GM19397 (cell line): ENCODE measurements around the gene UBE2L6.

Source experiments
- ATAC-seq: cut with Tn5 transposase; IDR thresholded peaks from one replicate; pipeline ENCODE4 v1.9.1; 2021; ENCODE audit warnings: mild to moderate bottlenecking, moderate library complexity; ENCODE audit not compliant: unreplicated experiment

The UBE2L6 gene

GRCh38 chr11:57567515-57568329 is at the start of gene UBE2L6:
UBE2L6 (minus strand) TSS chr11:57567672; CDS start chr11:57567611, 61 bp downstream.
- peak; percentile 65 for ATAC-seq

DNA sequence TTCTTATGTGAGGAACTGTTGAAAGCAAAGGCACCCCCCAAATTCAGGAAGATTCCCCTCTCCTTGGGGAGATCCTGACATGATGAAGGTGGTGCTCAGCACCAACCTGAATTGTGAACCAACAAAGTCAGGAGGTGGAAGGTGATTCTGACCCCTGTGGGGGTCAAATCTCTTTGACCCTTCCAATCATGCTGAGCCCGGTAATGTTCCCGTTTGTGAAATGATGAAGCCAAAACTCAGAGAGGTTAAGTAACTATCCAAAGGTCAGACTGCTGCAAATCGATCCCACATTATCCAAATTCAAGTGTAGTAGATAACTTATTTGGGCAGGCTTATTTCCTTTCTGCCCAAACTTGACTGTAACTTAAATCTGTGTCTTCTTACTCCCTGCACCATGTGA is 49.1 kb upstream of the UBE2L6 start:
- no peak for ATAC-seq

DNA sequence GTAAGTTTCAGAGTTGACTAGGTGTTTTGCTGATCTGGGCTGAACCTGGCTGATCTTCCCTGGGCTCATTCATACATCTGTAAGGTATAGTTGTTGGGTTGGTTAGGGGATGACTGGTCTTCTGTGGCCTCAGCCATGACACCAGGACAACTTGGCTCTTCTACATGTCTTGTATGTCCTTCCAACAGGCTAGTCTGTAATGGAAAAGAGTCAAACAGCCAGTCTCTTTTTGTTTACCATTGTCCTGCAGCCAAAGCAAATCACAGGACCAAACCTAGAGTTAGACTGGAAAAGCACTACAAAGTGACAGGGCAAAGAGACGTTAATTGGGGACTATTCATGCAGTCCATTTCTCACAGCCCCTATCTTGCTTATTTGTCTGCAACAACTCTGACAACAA is 47.8 kb upstream of the UBE2L6 start:
- no peak for ATAC-seq

DNA sequence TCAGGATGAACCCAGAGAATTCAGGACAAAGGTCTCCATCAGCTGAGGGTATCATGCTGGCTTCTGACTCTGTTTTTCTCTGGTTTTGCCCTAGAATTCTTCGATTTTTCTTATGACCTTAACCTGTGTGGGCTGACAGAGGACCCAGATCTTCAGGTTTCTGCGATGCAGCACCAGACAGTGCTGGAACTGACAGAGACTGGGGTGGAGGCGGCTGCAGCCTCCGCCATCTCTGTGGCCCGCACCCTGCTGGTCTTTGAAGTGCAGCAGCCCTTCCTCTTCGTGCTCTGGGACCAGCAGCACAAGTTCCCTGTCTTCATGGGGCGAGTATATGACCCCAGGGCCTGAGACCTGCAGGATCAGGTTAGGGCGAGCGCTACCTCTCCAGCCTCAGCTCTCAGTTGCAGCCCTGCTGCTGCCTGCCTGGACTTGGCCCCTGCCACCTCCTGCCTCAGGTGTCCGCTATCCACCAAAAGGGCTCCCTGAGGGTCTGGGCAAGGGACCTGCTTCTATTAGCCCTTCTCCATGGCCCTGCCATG is 46.8 kb upstream of the UBE2L6 start:
- no peak for ATAC-seq

GRCh38 chr11:57610170-57610569 is 42.7 kb upstream of the UBE2L6 start:
- ATAC-seq, result no peak

- ATAC-seq, result no peak
Observed at GRCh38 chr11:57605028-57605420, 37.6 kb upstream of the UBE2L6 start.

DNA sequence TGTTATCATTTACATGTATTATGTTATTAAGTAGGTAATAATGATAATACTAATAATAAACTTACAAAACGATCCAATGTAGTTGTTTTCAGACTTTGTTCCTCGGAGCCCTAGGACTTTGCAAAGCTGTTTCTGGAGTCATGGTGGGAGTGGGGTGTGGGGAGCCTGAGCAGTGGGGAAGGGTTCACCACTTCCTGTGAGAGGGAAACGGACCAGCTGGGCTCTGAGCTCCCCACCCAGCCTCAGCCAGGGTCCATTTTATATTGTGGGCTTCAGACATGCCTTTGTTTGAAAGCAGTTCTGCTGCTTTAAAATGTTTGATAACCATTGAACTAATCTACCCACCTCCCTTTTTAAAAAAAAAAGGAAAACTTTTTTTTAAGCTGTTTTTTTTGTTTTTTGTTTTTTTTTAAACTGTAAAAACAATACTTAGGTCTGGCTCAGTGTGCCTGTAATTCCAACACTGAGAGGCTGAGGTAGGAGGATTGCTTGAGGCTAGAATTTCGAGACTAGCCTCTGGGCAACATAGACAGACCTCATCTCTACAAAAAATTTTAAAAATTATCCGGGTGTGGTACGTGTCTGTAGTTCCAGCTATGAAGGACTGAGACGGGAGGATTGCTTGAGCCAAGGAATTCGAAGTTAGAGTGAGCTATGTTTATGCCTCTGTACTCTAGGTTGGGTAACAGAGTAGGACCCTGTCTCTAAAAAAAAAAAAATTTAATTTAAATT is 37.0 kb upstream of the UBE2L6 start:
- no peak for ATAC-seq

DNA sequence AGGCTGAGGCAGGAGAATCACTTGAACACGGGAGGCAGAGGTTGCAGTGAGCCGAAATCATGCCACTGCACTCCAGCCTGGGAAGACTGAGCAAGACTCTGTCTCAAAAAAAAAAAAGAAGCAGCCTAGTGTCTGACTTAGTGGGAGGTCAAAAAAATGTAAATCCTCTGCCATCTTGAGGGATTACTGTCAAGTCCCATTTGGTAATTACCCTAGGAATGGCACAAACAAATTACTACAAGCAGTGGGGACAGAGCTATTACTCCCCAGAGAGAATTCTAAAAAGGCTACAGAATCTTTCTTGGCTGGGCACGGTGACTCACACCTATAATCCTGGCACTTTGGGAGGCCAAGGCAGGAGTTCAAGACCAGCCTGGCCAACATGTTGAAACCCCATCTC is 33.8 kb upstream of the UBE2L6 start:
- no peak for ATAC-seq

- ATAC-seq, result no peak
Observed at GRCh38 chr11:57599381-57599780, 31.9 kb upstream of the UBE2L6 start.

DNA sequence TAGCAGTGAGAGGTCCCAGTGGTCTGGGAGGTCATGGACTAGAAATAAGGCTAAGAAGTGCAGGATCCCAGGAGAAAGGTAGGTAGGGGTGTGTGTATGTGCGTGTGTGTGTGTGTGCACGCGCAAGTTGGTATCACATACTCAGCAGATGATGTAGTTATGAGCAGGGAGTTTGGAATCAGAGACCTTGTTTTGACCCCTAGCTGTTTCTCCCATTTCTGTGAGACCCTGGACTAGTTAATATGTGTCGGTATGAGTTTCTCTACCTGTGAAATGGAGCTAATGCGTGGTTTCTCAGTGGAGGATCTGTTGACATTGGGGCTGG is 31.3 kb upstream of the UBE2L6 start:
- no peak for ATAC-seq

DNA sequence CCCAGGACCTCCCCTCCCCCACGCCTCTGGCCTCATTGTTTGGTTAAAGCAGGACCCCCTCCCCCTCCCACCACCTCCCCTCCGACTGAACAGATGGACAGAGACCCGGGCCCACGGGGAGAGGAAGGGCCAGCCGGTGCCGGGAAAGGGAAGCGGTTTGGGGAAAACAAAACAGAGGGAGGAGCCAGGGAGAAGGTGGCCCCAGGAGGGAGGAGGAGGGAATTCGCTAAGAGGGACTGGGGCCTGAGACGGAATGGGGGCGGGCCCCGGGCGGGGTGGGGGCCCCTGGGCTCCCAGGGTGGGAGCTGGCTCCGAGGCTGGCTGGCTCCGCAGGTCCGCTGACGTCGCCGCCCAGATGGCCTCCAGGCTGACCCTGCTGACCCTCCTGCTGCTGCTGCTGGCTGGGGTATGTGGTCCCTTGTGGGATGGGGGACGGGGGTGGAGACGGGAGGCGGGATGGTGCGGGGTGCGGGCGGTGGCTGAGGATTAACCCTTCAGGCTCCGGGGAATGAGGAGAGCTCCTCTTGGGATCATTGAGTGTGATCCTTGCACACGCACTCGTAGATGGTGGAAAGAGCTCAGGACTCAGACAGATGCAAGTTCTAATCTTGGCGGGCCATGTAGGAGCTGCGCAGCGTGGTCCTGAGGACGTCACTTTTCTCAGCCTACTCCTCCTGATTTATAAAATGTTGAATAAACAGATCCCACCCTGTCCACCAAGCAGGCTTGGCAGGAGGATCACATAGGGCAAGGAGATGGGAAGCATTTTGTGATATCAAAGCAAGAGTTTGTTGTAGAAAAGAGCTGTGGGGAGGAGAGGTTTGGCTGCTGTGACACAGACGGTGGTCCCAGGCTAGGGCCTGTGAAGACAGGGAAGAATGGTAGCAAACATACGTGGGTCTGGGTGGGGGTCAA is 30.7 kb upstream of the UBE2L6 start:
- ATAC-seq, result no peak

DNA sequence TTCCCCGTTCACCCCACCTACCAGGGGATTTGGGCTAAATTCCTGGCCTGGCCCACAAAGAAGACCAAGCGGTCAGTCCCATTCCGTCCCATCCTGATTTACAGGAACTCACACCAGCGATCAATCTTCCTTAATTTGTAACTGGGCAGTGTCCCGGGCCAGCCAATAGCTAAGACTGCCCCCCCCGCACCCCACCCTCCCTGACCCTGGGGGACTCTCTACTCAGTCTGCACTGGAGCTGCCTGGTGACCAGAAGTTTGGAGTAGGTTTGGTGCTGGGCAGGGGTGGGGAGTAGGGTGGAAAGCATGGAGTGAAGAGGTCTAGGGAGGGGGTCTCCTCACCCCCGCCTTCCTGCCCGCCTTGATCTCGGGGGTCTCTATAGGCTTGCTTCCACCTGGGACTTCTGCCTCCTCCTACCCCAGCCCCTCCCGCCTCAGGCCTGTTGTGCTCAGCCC is 30.0 kb upstream of the UBE2L6 start, which contains the start of gene SERPING1:
Gene SERPING1 (plus strand): TSS at position 225 of the 455 bp plus-strand sequence. CDS start 586 bp downstream, outside the sequence.
- no peak for ATAC-seq

GRCh38 chr11:57596266-57596885 is 28.9 kb upstream of the UBE2L6 start:
- ATAC-seq, result no peak

DNA sequence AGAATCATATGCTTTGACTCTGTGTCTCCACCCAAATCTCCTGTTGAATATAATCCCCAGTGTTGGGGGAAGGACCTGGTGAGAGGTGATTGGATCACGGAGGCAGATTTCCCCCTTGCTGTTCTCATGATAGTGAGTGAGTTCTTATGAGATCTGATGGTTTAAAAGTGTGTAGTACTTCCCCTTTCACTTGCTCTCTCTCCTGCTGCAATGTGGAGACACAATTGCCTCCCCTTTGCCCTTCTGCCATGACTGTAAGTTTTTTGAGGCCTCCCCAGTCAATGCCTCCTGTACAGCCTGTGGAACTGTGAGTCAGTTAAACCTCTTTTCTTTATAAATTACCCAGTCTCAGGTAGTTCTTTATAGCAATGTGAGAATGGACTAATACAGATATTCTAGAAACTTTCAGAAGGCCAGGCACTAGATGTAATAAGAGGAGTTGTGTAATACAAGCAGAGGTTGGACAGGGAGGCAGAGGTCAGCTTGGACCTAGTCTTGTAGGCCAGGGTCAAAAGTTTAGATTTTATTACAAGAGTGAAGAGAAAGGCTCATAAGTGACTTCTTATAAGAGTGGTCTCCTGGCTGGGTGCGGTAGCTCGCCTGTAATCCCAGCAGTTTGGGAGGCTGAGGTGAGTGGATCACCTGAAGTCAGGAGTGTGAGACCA is 20.7 kb upstream of the UBE2L6 start:
- no peak for ATAC-seq

- no peak for ATAC-seq
Observed at GRCh38 chr11:57586711-57587245, 19.3 kb upstream of the UBE2L6 start.

DNA sequence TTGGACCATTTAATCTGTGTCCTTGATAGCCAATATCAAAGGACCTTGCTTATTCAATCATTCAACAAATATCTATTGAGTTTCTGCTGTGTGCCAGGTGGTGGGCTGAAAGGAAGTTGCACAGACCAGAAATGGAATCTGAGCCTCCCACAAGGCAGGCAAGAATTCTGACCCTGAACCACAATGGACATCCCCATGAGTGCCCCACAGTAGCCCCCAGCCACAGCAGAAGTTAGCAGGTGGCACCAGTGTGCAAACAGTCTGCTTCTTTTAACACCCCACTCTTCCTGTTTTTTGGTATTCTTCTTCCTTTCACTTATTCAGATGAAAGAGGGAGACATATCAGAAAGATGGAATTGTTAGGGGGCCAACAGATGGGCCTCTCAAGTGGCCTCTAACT is 17.8 kb upstream of the UBE2L6 start:
- ATAC-seq, result no peak

DNA sequence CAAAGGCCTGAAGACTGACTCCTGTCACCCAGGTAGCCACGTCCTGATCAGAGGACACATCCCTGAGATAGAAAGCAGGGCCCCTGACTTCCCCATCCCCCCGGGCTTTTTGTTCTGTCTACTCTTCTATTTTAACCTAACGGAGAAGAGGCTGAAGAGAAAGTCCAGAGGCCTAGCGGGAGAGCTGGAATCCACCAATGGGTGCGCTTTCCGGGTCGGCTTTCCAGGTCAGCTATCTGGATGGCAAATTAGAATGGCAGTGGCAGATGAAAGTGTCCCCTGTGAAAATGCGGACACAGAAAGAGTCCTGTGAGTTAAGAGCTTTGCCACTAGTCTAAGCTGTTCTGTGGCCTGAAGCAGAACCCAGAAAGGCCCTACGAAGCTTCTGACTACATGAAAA is 16.9 kb upstream of the UBE2L6 start:
- ATAC-seq, result no peak

- no peak for ATAC-seq
Observed at GRCh38 chr11:57574061-57574460, 6.6 kb upstream of the UBE2L6 start.

- no peak for ATAC-seq
Observed at GRCh38 chr11:57571606-57572005, 4.1 kb upstream of the UBE2L6 start.

- ATAC-seq, result peak; percentile 11
Observed at GRCh38 chr11:57568330-57568766, 876 bp upstream of the UBE2L6 start.
